Measurements from ENCODE around the gene OR8A1.
A peak's percentile ranks its signal among the peaks of the same experiment; 100 is the strongest.

The OR8A1 gene

DNA sequence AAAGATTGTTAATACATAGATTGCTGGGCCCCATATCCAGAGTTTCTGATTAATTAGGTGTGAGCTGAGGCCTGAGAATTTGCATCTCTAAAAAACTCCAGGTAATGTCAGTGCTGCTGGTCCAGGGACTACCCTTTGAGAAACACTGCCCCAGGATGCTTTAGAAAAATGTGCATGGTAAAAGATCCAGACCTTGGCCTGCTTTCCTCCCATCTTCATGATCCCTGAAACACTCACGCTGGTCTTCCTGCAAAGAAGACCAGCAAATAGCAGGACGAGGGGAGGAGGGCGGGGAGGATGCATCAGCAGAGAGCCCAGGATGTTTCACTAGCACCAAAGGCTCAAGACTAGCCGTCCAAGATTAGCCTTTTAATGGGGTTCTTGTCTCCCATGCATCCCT is at the start of gene OR8A1:
Gene OR8A1, plus strand, starts transcription at position 301 of the 400 bp plus-strand sequence. CDS start 123 bp downstream, outside the sequence.
- DNase-seq: no peak

DNA sequence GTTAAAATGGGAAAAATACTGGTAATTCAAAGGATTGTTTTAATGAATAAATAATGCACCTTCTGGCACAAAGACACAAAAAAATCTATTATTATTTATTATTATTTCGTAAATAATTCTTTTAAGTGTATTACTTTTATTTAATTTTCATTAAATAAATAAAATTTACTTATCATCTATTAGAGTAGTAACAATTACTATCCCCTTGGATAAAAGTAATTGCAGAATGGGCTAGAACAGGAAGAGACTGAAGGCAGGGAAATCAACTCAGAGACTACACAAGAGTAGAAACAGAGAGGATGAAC is 49.3 kb upstream of the OR8A1 start:
- DNase-seq: no peak

DNA sequence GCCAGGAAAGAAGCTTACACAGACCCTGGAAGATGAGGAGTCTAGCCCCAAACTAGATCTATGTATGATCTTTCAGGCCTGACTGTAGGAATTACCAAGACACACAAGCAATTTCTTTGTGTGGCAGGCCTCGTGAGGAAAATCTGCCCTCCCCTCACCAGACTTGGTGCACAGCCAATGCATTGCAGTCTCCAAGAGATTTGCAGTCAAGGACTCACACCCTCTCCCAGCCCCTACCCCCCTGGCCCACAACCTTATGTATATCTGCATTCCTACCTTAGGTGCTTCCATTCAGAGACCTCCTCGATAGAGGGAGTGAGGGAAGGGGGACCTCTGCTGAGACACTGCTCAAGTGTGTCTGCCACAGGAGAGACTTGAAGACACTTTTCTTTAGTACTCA is 36.2 kb upstream of the OR8A1 start:
- DNase-seq: no peak

DNA sequence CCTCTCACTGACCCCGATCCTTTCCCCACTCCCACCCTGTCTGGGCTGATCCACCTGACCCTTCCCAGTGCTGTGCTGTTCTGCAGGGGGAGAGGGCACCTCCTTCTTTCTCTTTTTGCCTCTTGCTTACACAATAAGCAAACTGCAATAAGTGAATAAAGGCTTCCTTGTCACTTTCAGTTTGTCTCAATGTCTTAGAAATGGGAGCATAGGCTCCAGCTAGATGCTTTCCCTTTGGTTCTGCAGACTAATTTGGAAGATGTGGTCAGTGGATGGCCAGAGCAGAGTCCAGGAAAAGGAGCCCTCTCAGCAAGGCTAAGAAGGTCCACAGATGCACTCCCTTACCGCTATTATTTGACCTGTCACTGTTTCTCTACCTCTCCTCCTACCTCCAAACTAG is 35.7 kb upstream of the OR8A1 start:
- no peak for DNase-seq

DNA sequence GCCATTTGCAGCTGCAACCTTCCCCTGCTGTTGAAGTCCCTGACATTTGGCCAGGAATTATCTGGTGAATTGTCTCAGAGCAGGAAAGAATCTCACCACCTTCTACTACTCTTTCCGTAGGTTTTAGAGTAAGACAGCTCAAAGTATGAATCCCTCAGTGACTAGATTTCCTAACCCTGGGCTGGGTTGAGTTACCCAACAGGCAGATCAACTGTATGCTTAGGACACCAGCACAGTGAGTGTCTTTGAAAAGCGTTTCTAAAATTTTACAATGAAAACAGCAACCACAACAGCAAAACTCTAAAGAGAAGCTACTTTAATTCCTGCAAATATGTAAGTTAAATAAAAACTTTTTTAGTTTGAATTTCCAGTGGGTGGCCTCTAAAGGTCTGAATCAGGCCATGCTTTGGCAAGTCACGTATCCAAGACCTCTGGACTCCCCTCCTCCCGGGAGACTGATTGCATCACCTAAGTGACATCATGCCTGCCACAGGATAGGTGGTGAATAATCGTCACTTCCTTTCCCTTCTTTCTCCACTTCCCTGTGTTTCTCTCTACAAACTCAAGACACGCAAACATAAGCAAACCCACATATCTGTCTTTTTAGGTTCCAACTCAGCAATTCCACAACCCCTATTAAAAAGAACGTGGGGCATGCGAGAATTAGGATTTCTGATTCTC is 34.1 kb upstream of the OR8A1 start:
- DNase-seq: no peak

DNA sequence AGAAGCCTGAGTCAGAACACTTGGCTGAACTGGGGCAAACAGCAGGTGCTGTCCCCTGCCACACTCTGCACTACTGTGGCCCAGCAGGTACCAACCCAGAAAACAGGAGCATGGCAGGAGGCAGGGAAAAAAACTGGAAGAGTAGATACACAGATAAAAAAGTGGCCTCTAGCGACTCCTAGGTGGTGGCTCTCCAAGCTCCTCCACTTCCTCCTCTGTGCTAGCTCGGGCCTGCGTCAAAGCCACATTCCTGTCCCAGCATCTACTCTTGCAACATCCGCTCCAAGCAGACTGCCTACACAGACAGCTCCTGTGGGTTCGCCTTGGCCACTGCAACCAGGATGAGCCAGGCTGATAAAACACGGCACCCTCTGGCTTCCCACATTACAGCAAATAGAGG is 33.3 kb upstream of the OR8A1 start:
- no peak for DNase-seq

DNA sequence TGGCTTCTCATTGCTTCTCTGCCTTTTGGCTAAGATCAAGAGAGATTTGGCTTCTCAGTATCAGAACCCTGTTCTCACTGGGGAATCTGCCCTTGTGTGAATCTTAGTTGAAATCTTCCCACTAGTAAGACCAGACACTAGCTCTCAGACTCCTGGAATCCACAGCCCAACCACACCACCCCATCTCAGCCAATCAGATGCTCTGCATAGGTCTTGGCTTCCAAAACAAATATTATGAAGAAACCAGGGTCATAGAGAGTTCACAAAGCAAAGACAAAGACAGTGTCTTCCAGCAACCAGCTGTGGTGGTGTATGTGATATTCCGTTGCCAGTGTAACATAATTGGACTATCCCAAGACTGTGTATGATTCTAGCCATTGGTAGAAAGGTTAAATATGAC is 31.8 kb upstream of the OR8A1 start:
- no peak for DNase-seq

DNA sequence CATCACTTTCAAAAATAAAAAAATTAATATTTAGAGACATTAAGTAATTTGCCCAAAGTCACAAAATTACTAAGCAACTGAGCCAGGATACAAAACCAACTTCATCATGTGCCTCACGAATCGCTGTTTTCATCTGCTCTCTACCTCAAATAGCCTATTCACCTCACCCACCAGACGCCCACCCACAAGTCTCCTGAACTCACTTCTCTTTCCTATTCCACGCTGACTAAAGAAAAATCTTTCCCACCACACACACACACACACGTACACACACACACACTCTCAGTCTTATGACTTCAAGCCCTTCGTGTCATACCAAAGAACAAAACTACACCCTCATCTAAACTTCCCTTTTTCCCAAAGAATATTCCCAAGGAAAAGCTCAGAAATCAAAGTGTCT is 28.6 kb upstream of the OR8A1 start:
- no peak for DNase-seq

DNA sequence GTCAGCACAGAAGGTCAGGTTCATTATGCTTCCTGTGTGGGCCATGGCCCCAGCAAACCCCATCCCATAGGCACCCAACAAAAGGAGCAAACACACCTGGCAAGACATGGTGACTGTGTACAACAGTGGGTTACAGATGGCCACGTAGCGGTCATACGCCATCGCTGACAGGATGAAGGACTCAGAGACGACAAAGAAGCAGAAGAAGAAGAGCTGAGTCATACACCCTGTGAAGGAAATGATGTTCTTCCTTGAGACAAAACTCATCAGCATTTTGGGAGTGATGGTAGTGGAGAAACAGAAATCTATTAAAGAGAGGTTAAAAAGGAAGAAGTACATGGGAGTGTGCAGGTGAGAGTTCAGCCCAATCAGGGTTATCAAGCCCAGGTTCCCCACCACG is 26.7 kb upstream of the OR8A1 start:
- DNase-seq: no peak

DNA sequence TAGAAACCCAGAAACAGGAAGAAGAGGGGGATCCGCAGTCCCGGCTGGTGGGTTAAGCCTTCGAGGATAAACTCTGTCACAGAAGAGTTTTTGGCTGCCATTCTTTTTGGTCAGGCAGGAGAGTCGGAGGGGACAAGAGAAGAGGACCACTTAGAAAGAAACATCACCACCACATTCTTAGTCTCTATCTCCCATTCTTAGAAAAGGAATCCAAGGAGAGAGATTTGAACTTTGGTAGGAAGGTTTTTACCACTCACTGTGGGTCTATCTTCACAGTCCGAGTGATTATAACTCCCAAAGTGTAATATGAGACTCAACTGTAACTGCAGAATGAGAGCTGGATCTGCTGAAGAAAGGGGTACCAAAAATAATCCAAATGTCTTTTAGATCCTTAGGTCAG is 26.2 kb upstream of the OR8A1 start, which contains the start of gene OR8B12:
Gene OR8B12, minus strand, starts transcription at position 101 of the 400 bp plus-strand sequence. Its CDS starts 0 bp downstream, at position 101.
- no peak for DNase-seq

DNA sequence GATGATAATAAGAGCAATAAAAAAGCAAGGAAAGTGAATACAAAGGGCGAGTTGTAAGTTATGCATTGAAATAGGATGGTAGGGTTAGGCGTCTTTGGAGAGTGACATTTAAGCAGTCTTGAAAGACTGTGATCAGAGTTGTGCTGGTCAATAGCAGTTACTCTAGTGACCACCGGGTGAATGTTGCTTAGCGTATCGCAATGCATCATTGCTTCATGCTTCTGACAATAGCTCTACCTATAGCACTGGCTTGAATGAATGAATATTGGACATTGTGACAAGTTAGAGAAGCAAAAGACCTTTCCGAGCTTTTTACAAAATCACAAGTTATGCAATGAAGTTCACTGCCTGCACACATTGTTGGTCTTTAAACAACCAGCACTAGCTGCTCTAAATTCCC is 18.6 kb upstream of the OR8A1 start:
- no peak for DNase-seq

DNA sequence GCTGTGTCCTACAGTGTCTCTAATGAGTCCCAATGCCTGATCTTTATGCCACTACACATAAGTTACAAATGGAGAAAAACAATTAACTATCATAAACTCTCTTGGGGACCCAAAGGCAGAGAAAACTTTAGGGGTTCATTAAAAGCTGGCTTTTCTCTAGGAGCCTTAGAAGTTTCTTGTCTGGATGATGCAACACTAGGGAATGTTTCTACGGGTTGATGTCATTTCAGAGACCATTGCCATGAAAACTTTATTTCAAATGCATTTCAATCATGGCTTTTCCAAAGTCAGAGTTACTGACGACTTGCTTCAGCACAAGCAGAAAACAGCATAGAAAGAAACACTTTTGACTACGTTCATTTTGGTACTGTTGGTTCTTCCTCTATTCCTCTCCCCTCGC is 17.8 kb upstream of the OR8A1 start:
- DNase-seq: no peak

DNA sequence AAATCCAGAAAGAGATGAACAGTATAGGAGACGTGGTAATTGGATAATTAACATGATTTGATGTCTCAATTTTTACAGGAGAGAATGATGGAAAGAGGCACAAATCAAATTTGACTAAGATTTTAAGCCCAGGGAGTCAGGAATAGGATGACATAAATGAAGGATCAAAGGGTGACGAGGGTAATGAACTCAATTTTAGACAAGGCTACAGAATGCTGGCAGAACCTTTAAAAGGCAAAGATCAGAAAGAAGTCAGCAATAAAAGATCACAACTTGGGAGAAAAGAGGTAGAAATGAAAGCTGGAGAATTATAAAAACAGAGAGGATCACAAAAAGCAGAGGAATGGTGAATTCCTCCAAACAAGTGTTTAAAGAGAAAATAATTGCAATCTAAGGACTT is 13.0 kb upstream of the OR8A1 start:
- no peak for DNase-seq

DNA sequence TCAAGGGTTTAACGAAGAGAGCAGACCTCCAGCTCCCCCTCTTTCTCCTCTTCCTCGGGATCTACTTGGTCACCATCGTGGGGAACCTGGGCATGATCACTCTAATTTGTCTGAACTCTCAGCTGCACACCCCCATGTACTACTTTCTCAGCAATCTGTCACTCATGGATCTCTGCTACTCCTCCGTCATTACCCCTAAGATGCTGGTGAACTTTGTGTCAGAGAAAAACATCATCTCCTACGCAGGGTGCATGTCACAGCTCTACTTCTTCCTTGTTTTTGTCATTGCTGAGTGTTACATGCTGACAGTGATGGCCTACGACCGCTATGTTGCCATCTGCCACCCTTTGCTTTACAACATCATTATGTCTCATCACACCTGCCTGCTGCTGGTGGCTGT is 363 bp downstream of the OR8A1 start:
- DNase-seq: no peak

DNA sequence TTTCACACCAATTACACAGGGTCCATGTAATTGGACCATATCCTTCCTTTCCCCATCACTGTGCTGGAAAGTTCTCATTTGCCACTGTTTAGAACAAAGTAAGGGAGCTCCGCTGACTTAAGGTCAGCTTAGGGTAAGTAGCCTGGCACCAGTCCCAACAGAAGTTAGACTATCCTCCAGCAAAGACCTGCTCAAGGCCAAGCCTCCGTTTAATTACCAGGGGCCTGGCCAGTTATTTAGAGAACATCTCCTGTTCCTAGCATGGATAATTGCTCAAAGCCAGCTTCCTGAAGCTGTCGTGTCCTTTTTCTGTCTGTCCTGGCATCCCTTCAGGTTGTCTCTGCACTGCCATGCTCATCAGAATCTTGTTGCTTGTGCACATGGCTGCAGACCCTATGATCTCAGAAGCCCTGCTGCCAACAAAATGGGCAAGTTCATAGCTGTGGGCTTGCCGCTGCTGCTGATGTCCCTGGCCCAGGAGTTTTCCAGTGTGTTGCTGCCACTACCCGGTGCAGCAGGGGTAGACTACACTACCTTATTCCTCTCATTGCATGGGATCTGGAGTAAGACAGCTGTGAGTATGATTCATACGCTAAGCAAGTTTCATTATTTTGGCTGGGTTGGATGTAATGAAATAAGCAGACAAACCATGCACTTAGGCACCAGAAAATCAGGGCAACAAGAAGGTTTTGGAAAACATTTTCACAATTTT is 8.1 kb downstream of the OR8A1 start:
- DNase-seq: no peak

DNA sequence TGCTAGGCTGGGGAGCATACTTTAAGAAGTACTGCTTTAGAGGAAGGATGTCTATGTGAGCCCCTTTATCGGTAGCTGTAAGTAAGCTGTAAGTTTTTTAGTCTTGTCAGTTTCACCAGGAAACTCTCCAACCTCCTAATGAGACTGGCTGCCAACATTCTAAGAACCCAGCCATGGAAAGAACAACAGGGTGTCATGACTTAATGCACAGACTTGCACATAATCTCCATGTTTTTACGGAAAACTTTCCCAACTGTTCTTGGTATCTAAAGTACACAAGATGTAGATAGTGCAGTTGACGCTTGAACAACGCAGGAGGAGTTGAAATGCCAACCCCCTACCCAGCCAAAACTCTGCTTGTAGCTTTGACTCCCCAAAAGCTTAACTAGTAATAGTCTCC is 9.0 kb downstream of the OR8A1 start:
- DNase-seq: no peak

DNA sequence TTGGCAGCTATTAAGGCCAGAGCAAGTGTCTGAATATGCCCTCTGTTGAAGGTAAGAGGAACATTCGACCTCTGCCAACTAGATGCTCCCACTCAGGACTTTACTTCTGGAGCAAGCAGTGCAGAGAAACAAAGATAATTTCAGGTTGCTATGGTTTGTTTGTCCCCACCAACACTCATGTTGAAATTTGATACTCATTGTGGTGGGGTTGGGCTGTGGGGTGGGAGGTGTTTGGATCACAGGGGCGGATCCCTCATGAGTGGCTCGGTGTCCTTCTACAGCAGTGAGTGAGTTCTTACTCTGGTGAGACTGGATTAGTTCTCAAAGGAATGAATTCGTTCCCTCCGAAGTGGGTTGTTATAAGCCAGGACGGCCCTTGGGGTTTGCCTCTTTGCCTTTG is 12.0 kb downstream of the OR8A1 start:
- no peak for DNase-seq

DNA sequence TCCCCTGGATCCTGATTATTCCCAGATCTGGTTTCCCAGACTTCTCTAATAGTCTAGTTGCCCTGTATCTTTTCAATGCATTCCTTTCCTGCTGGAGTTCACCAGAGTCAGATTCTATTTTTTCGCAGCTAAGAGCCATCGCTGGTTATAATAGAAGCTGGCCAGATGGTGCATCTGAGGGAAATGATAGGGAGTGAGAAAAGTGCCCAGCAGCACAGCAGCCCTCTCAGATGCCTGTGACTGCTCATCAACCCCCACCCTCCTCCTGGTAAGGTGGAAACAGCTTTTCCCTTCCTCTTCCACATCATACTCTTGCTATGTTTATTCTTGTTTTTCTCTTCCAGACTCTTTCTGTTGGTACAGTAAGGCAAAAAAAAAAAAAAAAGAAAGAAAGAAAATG is 12.8 kb downstream of the OR8A1 start:
- DNase-seq: no peak

DNA sequence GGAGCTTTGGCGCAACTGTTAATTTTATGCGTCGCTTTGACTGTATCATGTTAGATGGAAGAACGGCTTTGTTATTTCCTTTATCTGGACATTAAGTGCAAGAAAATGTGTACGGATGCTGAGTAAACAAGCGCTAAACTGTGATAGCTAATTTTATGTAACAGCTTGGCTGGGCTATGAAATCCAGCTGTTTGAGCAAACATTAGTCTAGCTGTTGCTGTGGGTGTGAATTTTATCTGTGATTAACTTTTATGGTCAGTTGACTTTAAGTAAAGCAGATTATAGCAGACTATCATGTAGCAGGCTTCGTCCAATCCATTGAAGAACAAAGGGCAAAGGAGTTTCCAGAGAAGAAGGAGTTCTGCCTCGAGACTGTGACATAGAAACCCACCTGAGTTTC is 14.0 kb downstream of the OR8A1 start:
- no peak for DNase-seq

DNA sequence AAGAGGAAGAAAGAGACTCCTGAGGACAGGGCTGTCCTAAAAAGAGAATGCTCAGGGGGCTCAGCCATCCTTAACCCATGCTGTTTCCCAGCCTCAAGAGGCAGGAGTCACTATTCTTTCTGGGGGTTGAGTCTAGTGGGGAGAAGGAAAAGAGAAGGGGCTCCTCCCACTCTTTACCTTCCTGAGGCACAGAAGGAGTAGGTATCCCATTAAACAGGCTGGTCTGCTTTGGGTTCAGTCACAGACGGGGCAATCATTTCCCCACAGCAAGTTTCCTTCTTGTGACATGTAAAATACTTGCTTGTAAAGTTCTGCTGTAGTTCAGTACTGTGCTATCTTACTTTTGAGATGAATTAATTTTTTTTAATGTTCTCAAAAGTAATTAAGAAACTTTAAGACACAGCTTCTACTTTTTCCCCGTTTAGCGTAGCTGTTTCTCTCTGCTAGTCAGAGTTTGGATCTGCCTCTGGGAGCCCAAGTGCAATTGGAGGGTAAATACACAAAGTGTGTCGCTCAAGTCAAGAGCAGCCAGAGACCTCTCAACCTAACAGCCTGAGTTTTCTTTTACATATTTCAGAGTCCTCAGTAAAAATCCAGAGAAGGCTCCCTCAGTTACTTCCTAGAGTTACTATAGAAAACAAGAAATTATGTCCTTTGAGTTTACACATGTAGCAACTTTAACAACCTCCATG is 15.0 kb downstream of the OR8A1 start:
- DNase-seq: no peak

DNA sequence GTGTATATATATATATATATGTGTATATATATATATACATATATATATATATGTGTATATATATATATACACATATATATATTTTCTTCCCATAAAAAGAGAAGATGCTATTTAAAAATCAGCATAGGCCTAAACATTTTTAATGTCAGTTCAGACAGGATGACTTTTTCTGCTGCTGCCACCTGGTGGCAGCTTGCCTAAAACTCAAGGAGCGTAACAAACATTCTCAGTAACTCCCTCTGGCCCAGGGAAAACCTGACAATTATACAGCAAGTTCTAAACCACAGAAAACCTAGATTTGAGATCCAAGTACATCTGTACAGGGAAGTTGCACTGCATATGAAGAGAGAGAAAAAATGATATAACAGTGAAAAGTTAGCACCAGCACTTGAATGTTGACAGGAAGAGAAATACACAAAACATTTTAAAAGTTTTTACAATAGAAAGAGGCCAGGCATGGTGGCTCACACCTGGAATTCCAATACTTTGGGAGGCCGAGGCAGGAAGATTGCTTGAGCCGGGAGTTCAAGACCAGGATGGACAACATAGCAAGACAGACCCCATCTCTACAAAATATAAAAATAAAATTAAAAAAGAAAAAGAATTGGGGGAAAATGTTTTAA is 16.6 kb downstream of the OR8A1 start:
- peak; percentile 2 for DNase-seq

DNA sequence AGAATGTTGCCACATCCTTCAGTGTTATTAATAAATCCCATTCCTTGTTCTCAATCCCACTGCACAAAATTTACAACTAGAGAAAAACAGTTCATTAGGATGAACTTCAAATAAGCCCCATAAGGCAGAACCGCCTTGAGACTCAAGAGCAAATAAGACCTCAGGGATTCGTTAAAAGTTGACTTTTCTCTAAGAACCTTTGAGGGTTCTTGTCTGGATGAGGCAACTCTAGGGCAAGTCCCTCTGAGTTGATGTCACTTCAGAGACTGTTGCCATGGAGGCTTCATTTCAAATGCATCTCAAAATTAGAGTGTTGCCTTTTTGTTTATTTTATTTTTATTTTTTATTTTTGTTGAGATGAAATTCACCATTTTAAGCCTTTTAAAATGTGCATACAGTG is 21.6 kb downstream of the OR8A1 start:
- DNase-seq: no peak

DNA sequence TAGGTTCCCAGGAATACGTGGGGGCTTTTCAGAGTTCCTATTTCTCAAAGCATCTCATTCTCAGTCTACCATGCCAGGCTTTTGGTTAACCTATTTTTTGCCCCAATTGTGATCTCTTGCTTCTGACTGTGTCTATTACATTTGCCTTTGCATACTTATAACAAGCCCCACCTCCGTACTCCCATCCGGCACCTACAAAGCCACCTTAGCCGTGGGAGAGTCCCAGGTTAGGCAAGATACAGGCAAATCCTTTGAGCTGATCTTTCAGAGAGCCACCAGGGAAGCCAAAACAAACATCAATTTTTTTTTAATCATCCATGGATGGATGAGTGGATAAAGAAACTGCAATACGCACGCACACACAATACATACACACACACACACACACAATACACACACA is 22.8 kb downstream of the OR8A1 start:
- no peak for DNase-seq

DNA sequence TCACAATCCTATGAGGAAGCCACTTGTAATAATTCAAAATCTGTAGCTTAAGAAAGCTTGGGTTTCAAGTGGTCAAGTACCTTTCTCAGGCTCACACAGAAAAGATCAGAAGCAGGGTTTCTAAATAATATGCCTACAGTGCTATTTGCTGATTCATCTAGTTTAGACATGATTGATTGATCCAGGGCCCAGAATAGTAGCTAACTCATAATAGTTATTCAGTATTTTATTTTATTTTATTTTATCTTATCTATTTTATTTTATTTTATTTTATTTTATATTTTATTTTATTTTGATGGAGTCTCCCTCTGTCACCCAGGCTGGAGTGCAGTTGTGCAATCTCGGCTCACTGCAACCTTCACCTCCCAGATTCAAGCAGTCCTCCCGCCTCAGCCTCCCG is 25.5 kb downstream of the OR8A1 start:
- DNase-seq: no peak
